Liver (tissue), 3 donors: ENCODE measurements around the gene OR4C13.
"Not testable (repeated sequence)": the region's sequence is repeated elsewhere in the genome, so short reads cannot be mapped to it uniquely, and the experiment has no call there.

Experiments used
- EGR1 ChIP-seq, 2 donors: IDR thresholded peaks; 2 replicates each; pipeline ENCODE4 v1.6.1; 2016 to 2018; ENCODE audit warnings: antibody characterized with exemption in 2 of 2, low read depth in 2 of 2
- JUND ChIP-seq, 2 donors: IDR thresholded peaks; 2 replicates each; pipeline ENCODE4 v1.6.1; 2016; ENCODE audit warnings: antibody characterized with exemption in 2 of 2
- RAD21 ChIP-seq, 2 donors: IDR thresholded peaks; 2 replicates each; pipeline ENCODE4 v1.6.1; 2016; ENCODE audit warnings: antibody characterized with exemption in 2 of 2, mild to moderate bottlenecking in 2 of 2
- TAF1 ChIP-seq: conservative IDR thresholded peaks from 2 replicates; pipeline ENCODE4 v1.6.1; 2016; ENCODE audit warnings: antibody characterized with exemption, mild to moderate bottlenecking
- TF ChIP-seq, protein P1 (sequence below): fragments of 150-350 bp; IDR thresholded peaks from 2 replicates; pipeline ENCODE4 v1.5.1; 2017; ENCODE audit warnings: improper control_type of control experiment, low read depth, low read length; ENCODE audit not compliant: missing input control
- TF ChIP-seq, protein P2 (sequence below): IDR thresholded peaks from 2 replicates; pipeline ENCODE4 v1.6.1; 2016; ENCODE audit warnings: antibody characterized with exemption
- donor health status: healthy.
- donor health status: healthy.

DNA sequence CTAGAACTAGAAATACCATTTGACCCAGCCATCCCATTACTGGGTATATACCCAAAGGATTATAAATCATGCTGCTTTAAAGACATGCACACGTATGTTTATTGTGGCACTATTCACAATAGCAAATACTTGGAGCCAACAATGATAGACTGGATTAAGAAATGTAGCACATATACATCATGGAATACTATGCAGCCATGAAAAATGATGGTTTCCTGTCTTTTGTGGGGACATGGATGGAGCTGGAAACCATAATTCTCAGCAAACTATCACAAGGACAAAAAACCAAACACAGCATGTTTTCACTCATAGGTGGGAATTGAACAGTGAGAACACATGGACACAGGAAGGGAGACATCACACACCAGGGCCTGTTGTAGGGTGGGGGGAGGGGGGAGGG lies 3.5 kb upstream of the OR4C13 start:
- not testable (repeated sequence) for TF ChIP-seq RAD21 (IDR thresholded peaks at IDR 0.05); TAF1; JUND (IDR thresholded peaks at IDR 0.05); EGR1 (IDR thresholded peaks at IDR 0.05; ENCODE audit: low read depth in 2 of 2)
- TF ChIP-seq, protein P1, sequence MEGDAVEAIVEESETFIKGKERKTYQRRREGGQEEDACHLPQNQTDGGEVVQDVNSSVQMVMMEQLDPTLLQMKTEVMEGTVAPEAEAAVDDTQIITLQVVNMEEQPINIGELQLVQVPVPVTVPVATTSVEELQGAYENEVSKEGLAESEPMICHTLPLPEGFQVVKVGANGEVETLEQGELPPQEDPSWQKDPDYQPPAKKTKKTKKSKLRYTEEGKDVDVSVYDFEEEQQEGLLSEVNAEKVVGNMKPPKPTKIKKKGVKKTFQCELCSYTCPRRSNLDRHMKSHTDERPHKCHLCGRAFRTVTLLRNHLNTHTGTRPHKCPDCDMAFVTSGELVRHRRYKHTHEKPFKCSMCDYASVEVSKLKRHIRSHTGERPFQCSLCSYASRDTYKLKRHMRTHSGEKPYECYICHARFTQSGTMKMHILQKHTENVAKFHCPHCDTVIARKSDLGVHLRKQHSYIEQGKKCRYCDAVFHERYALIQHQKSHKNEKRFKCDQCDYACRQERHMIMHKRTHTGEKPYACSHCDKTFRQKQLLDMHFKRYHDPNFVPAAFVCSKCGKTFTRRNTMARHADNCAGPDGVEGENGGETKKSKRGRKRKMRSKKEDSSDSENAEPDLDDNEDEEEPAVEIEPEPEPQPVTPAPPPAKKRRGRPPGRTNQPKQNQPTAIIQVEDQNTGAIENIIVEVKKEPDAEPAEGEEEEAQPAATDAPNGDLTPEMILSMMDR, result not testable (repeated sequence)
- TF ChIP-seq, protein P2, sequence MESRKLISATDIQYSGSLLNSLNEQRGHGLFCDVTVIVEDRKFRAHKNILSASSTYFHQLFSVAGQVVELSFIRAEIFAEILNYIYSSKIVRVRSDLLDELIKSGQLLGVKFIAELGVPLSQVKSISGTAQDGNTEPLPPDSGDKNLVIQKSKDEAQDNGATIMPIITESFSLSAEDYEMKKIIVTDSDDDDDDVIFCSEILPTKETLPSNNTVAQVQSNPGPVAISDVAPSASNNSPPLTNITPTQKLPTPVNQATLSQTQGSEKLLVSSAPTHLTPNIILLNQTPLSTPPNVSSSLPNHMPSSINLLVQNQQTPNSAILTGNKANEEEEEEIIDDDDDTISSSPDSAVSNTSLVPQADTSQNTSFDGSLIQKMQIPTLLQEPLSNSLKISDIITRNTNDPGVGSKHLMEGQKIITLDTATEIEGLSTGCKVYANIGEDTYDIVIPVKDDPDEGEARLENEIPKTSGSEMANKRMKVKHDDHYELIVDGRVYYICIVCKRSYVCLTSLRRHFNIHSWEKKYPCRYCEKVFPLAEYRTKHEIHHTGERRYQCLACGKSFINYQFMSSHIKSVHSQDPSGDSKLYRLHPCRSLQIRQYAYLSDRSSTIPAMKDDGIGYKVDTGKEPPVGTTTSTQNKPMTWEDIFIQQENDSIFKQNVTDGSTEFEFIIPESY, result not testable (repeated sequence)
